Endothelial cell of umbilical vein (primary cell): Measurements from ENCODE around the gene FXYD3. TPM values are rescaled to one million over a fixed set of nuclear protein-coding genes. Genes with fewer than 3 reads are reported as not detected.

Source experiments
- BruUV-seq: library from RNA; stranded (reverse); fragments of 400-500 nt; replicated peaks from 2 replicates; lab custom pipeline; 2021; lab: Mats Ljungman, UMichigan
- CTCF ChIA-PET: fragments of 300-600, 350-600 bp; sonication (Branson Sonifier 250); formaldehyde crosslinking; loops from one replicate; lab custom pipeline; 2021; ENCODE audit warnings: antibody characterized with exemption, inconsistent platforms; lab: Charles Lee
- POLR2A ChIA-PET: fragments of 300-600, 350-600 bp; sonication (Branson Sonifier 250); formaldehyde crosslinking; loops from one replicate; lab custom pipeline; 2021; ENCODE audit warnings: antibody characterized with exemption, inconsistent platforms; lab: Charles Lee
- DNase-seq: peaks from one replicate; pipeline ENCODE4 v3.0.0-alpha.2; 2011; ENCODE audit warnings: low read depth, low spot score
- FAIRE-seq: peaks from 2 replicates; lab custom pipeline; 2011; peaks lifted over from hg19 to GRCh38; lab: Jason Lieb, UNC
- H2AFZ ChIP-seq: 2 replicates; pipeline ENCODE4 v1.6.0; 2012; ENCODE audit warnings: low read depth, low read length, control low read depth, inconsistent platforms
- H3K27ac ChIP-seq: 2 replicates; pipeline ENCODE4 v1.5.1; 2011; ENCODE audit warnings: low read depth, mild to moderate bottlenecking, control low read depth, low read length, moderate library complexity; ENCODE audit not compliant: insufficient read depth
- H3K27me3 ChIP-seq, 2 experiments: 2 replicates each; pipeline versions ENCODE4 v1.6.0 to v1.6.1; 2011; ENCODE audit warnings: low read length in 2 of 2, mixed read lengths in 1 of 2; ENCODE audit not compliant: control insufficient read depth in 2 of 2, insufficient read depth in 2 of 2
- H3K36me3 ChIP-seq, 2 experiments: 2 replicates in 1 of 2; 3 replicates in 1 of 2; pipeline ENCODE4 v1.5.1; 2011; ENCODE audit warnings: low read length in 2 of 2, mild to moderate bottlenecking in 1 of 2, moderate library complexity in 1 of 2; ENCODE audit not compliant: control insufficient read depth in 2 of 2, insufficient read depth in 2 of 2; ENCODE audit errors: extremely low read depth in 1 of 2
- H3K4me1 ChIP-seq: 3 replicates; pipeline ENCODE4 v1.5.1; 2011; ENCODE audit warnings: mild to moderate bottlenecking, low read length; ENCODE audit not compliant: control insufficient read depth, insufficient read depth; ENCODE audit errors: extremely low read depth
- H3K4me2 ChIP-seq: 2 replicates; pipeline ENCODE4 v1.6.1; 2011; ENCODE audit warnings: low read length, control low read depth, mixed read lengths; ENCODE audit not compliant: insufficient read depth
- H3K4me3 ChIP-seq, 3 experiments: fragments of 200-600 bp in 1 of 3; sonication (generic), shearing (Covaris generic) in 1 of 3; replicated peaks in 1 of 3; 2 replicates each; pipeline ENCODE4 v1.5.1; 2011 to 2016; ENCODE audit warnings: control low read depth in 3 of 3, low read length in 3 of 3, mild to moderate bottlenecking in 2 of 3, inconsistent platforms in 1 of 3, low read depth in 1 of 3, moderate library complexity in 1 of 3; ENCODE audit not compliant: insufficient read depth in 1 of 3
- H3K79me2 ChIP-seq: 2 replicates; pipeline ENCODE4 v1.6.0; 2012; ENCODE audit warnings: low read length, inconsistent platforms; ENCODE audit not compliant: control insufficient read depth, insufficient read depth
- H3K9ac ChIP-seq: replicated peaks from 2 replicates; pipeline ENCODE3; 2011; ENCODE audit warnings: low read length, control low read depth; ENCODE audit not compliant: insufficient read depth; ENCODE audit errors: extremely low read depth
- H3K9me1 ChIP-seq: replicated peaks from 3 replicates; pipeline ENCODE4 v1.6.0; 2011; ENCODE audit warnings: mild to moderate bottlenecking, low read length; ENCODE audit not compliant: control insufficient read depth, insufficient read depth; ENCODE audit errors: extremely low read depth
- H3K9me3 ChIP-seq: replicated peaks from 2 replicates; pipeline ENCODE4 v1.5.1; 2012; ENCODE audit warnings: low read length, inconsistent platforms; ENCODE audit not compliant: control insufficient read depth, insufficient read depth
- H4K20me1 ChIP-seq: replicated peaks from 2 replicates; pipeline ENCODE3; 2011; ENCODE audit warnings: mild to moderate bottlenecking, low read length; ENCODE audit not compliant: control insufficient read depth, insufficient read depth; ENCODE audit errors: extremely low read depth
- EZH2 ChIP-seq: IDR thresholded peaks from 2 replicates; pipeline ENCODE4 v1.6.1; 2012; ENCODE audit warnings: borderline replicate concordance, low read depth, mild to moderate bottlenecking, moderate library complexity, low read length, inconsistent platforms; ENCODE audit not compliant: severe bottlenecking
- FOS ChIP-seq: IDR thresholded peaks from 2 replicates; pipeline ENCODE4 v1.6.1; 2011; ENCODE audit warnings: mild to moderate bottlenecking, low read length, moderate library complexity, borderline replicate concordance; ENCODE audit not compliant: insufficient read depth
- GATA2 ChIP-seq: IDR thresholded peaks from 2 replicates; pipeline ENCODE4 v1.7.0; 2011; ENCODE audit warnings: low read depth, mild to moderate bottlenecking, moderate library complexity, mixed read lengths, low read length; ENCODE audit not compliant: insufficient read length, insufficient read depth
- JUN ChIP-seq: IDR thresholded peaks from 2 replicates; pipeline ENCODE4 v1.6.1; 2011; ENCODE audit warnings: borderline replicate concordance, low read depth; ENCODE audit not compliant: insufficient read length, insufficient read depth
- MYC ChIP-seq: IDR thresholded peaks from one replicate; pipeline ENCODE4 v1.6.1; 2011; ENCODE audit warnings: mild to moderate bottlenecking, low read depth, low read length
- POLR2A ChIP-seq: IDR thresholded peaks from 2 replicates; pipeline ENCODE4 v1.6.1; 2012; ENCODE audit warnings: low read depth, mild to moderate bottlenecking, control low read depth, low read length
- POLR2AphosphoS5 ChIP-seq: IDR thresholded peaks from 2 replicates; pipeline ENCODE4 v1.6.1; 2012; ENCODE audit warnings: low read depth, mild to moderate bottlenecking, control low read depth, low read length, moderate library complexity; ENCODE audit not compliant: insufficient read depth
- dilution Hi-C: fragments of 300-500 bp; cut with MboI; formaldehyde crosslinking; loops from one replicate; pipeline ENCODE4 v1.15.0; 2019; ENCODE audit warnings: low sequenced_read_pairs; ENCODE audit not compliant: extremely low pct_ligation_motif_present
- intact Hi-C: fragments of 100-400 bp; cut with micrococcal nuclease; formaldehyde crosslinking; loops from one replicate; pipeline ENCODE4 v1.10.0; 2022
- polyA plus RNA-seq, 4 experiments: library from polyadenylated mRNA; depleted of rRNA in 3 of 4; stranded (reverse) in 3 of 4; unstranded in 1 of 4; fragments of >200 nt; gene quantifications; 2 replicates each; pipeline versions ENCODE4 v1.2.1 to v1.2.3, GENCODE V29; 2011 to 2012; ENCODE audit warnings: missing spikeins in 1 of 4
- total RNA-seq: library from RNA; stranded (reverse); gene quantifications from 2 replicates; pipeline ENCODE4 v1.2.3, GENCODE V29; 2021
- TF ChIP-seq, protein P1 (sequence below), 2 donors: IDR thresholded peaks; 1 replicate in 1 of 2; 2 replicates in 1 of 2; pipeline ENCODE4 v1.5.1; 2011; ENCODE audit warnings: low read length in 2 of 2, mild to moderate bottlenecking in 2 of 2, moderate library complexity in 2 of 2, control low read depth in 1 of 2, inconsistent platforms in 1 of 2, low read depth in 1 of 2; ENCODE audit not compliant: insufficient read depth in 1 of 2; ENCODE audit errors: extremely low read depth in 1 of 2
- TF ChIP-seq, protein P2 (sequence below): IDR thresholded peaks from 2 replicates; pipeline ENCODE4 v1.6.1; 2011; ENCODE audit not compliant: insufficient read depth, insufficient read length

The FXYD3 gene
- total and polyA plus RNA-seq, 2 donors (not counting 3 experiments of a cell fraction or from before 2014, with no cell fraction given) = not detected

DNA sequence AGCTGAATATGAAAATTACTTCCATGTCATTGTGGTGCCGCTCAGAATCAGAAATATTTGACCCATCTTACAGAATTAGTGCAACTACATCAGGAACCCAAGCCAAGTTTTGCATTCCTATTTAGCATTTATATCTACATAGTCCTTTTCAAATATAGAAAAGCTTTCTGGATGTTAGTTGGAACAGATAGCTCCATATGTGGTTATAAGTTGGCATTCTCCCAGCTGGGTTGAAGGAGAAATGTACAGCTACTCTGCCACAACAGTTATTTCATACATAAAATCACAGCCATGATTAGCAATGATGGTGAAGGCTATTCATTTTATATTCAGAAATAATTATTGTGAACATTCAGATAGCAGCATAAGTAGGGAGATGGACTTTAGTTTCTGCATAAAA is 45.9 kb upstream of the FXYD3 start:
- TF ChIP-seq, protein P1, sequence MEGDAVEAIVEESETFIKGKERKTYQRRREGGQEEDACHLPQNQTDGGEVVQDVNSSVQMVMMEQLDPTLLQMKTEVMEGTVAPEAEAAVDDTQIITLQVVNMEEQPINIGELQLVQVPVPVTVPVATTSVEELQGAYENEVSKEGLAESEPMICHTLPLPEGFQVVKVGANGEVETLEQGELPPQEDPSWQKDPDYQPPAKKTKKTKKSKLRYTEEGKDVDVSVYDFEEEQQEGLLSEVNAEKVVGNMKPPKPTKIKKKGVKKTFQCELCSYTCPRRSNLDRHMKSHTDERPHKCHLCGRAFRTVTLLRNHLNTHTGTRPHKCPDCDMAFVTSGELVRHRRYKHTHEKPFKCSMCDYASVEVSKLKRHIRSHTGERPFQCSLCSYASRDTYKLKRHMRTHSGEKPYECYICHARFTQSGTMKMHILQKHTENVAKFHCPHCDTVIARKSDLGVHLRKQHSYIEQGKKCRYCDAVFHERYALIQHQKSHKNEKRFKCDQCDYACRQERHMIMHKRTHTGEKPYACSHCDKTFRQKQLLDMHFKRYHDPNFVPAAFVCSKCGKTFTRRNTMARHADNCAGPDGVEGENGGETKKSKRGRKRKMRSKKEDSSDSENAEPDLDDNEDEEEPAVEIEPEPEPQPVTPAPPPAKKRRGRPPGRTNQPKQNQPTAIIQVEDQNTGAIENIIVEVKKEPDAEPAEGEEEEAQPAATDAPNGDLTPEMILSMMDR (IDR thresholded peaks at IDR 0.05; ENCODE audit: extremely low read depth in 1 of 2, insufficient read depth in 1 of 2, low read depth in 1 of 2, low read length in 2 of 2) = no peak
- TF ChIP-seq, protein P2, sequence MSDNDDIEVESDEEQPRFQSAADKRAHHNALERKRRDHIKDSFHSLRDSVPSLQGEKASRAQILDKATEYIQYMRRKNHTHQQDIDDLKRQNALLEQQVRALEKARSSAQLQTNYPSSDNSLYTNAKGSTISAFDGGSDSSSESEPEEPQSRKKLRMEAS = no peak
- no peak for TF ChIP-seq JUN
- TF ChIP-seq GATA2 = no peak
- no peak for TF ChIP-seq POLR2A
- TF ChIP-seq FOS = no peak
- no peak for TF ChIP-seq MYC
- TF ChIP-seq EZH2 = no peak
- no peak for TF ChIP-seq POLR2AphosphoS5
- H3K9ac ChIP-seq = no peak overlapping the region
- no peak overlapping the region for H3K4me3 ChIP-seq
- no peaks in the 10 kb centered on the region for H3K36me3 ChIP-seq
- no TSS peak for BruUV-seq
- CTCF ChIA-PET = interaction anchor here (1.3 to 1.9 kb wide), 6 partner anchors 17 to 425 kb away, joined by 6 to 11 read pairs (median 8); partner anchors contain the start of gene LGI4
- H3K9me1 ChIP-seq = no peaks in the 10 kb centered on the region
- dilution Hi-C loops (no loop called here), intact Hi-C loops (no loop called here)
- H3K27ac ChIP-seq = no peak overlapping the region
- no peak overlapping the region for H2AFZ ChIP-seq
- H4K20me1 ChIP-seq = no peaks in the 10 kb centered on the region
- no peaks in the 10 kb centered on the region for H3K9me3 ChIP-seq
- POLR2A ChIA-PET = interaction anchor here (0.5 kb wide), 1 partner anchor 14 kb away, joined by 4 read pairs; no protein-coding TSS in a partner anchor
- no peak for DNase-seq
- no peaks in the 10 kb centered on the region for H3K79me2 ChIP-seq
- no peaks in the 10 kb centered on the region for H3K4me1 ChIP-seq
- H3K27me3 ChIP-seq = no peaks in the 10 kb centered on the region
- no peak overlapping the region for H3K4me2 ChIP-seq
- FAIRE-seq = no peak
